Neural progenitor cell (in vitro differentiated cells): Measurements from ENCODE around the gene UGT1A10. TPM values are rescaled to one million over a fixed set of nuclear protein-coding genes. Genes with fewer than 3 reads are reported as not detected.

Experiments used
- DNase-seq: peaks from one replicate; pipeline ENCODE4 v3.0.0-alpha.2; 2016; ENCODE audit warnings: low spot score
- H2AFZ ChIP-seq: fragments of 200-600 bp; sonication (generic); replicated peaks from 2 replicates; pipeline ENCODE4 v1.6.1; 2016; ENCODE audit warnings: antibody characterized with exemption
- H3F3A ChIP-seq: fragments of 200-600 bp; sonication (generic); 2 replicates; pipeline ENCODE4 v1.6.1; 2016; ENCODE audit warnings: antibody characterized with exemption, low read depth
- H3K27ac ChIP-seq: fragments of 200-600 bp; sonication (generic); 2 replicates; pipeline ENCODE4 v1.5.1; 2016; ENCODE audit warnings: mild to moderate bottlenecking
- H3K27me3 ChIP-seq: fragments of 200-600 bp; sonication (generic); 2 replicates; pipeline ENCODE4 v1.6.1; 2016; ENCODE audit warnings: mild to moderate bottlenecking, moderate library complexity
- H3K36me3 ChIP-seq: fragments of 200-600 bp; sonication (generic); 2 replicates; pipeline ENCODE4 v1.5.1; 2016
- H3K4me1 ChIP-seq: fragments of 200-600 bp; sonication (generic); 2 replicates; pipeline ENCODE4 v1.6.1; 2016; ENCODE audit warnings: mixed run types
- H3K4me2 ChIP-seq: fragments of 200-600 bp; sonication (generic); 2 replicates; pipeline ENCODE4 v1.6.1; 2016
- H3K4me3 ChIP-seq: fragments of 200-600 bp; sonication (generic); 2 replicates; pipeline ENCODE4 v1.5.1; 2016
- H3K79me2 ChIP-seq: fragments of 200-600 bp; sonication (generic); 2 replicates; pipeline ENCODE4 v1.6.1; 2016; ENCODE audit warnings: low read depth
- H3K9ac ChIP-seq: fragments of 200-600 bp; sonication (generic); 2 replicates; pipeline ENCODE4 v1.6.1; 2016
- H3K9me3 ChIP-seq: fragments of 200-600 bp; sonication (generic); 2 replicates; pipeline ENCODE4 v1.5.1; 2016; ENCODE audit warnings: low read depth
- H4K20me1 ChIP-seq: fragments of 200-600 bp; sonication (generic); 2 replicates; pipeline ENCODE4 v1.6.1; 2016; ENCODE audit warnings: low read depth
- H3K27ac Mint-ChIP-seq: 3 replicates; pipeline ENCODE4 v1.8.0; 2021; ENCODE audit warnings: mixed read lengths
- H3K27me3 Mint-ChIP-seq: 2 replicates; pipeline ENCODE4 v1.8.0; 2022; ENCODE audit warnings: low read depth, mild to moderate bottlenecking, inconsistent platforms, moderate library complexity, mixed read lengths; ENCODE audit not compliant: insufficient read depth
- H3K36me3 Mint-ChIP-seq: 3 replicates; pipeline ENCODE4 v1.8.0; 2021; ENCODE audit warnings: mixed read lengths
- H3K4me1 Mint-ChIP-seq: 3 replicates; pipeline ENCODE4 v1.8.0; 2021; ENCODE audit warnings: mixed read lengths
- H3K4me3 Mint-ChIP-seq: 3 replicates; pipeline ENCODE4 v1.8.0; 2021; ENCODE audit warnings: mild to moderate bottlenecking, moderate library complexity, mixed read lengths
- H3K9me3 Mint-ChIP-seq: 3 replicates; pipeline ENCODE4 v1.8.0; 2020; ENCODE audit warnings: mixed read lengths
- EZH2 ChIP-seq: fragments of 200-600 bp; sonication (generic); IDR thresholded peaks from 2 replicates; pipeline ENCODE4 v1.6.1; 2017; ENCODE audit warnings: antibody characterized with exemption, mild to moderate bottlenecking, moderate library complexity
- EZH2phosphoT487 ChIP-seq: fragments of 200-600 bp; sonication (generic); IDR thresholded peaks from 2 replicates; pipeline ENCODE4 v1.6.1; 2017; ENCODE audit warnings: antibody characterized with exemption
- total RNA-seq: library from RNA; depleted of rRNA; stranded (reverse); fragments of >200 nt; gene quantifications from 2 replicates; pipeline ENCODE4 v1.2.3, GENCODE V29; 2015; ENCODE audit warnings: low replicate concordance
- TF ChIP-seq, protein P1 (sequence below): fragments of 200-600 bp; sonication (generic); IDR thresholded peaks from 2 replicates; pipeline ENCODE4 v1.5.1; 2017; ENCODE audit warnings: antibody characterized with exemption, mild to moderate bottlenecking

The UGT1A10 gene
- total RNA-seq, 1 donor from 2014 or later, result not detected

DNA sequence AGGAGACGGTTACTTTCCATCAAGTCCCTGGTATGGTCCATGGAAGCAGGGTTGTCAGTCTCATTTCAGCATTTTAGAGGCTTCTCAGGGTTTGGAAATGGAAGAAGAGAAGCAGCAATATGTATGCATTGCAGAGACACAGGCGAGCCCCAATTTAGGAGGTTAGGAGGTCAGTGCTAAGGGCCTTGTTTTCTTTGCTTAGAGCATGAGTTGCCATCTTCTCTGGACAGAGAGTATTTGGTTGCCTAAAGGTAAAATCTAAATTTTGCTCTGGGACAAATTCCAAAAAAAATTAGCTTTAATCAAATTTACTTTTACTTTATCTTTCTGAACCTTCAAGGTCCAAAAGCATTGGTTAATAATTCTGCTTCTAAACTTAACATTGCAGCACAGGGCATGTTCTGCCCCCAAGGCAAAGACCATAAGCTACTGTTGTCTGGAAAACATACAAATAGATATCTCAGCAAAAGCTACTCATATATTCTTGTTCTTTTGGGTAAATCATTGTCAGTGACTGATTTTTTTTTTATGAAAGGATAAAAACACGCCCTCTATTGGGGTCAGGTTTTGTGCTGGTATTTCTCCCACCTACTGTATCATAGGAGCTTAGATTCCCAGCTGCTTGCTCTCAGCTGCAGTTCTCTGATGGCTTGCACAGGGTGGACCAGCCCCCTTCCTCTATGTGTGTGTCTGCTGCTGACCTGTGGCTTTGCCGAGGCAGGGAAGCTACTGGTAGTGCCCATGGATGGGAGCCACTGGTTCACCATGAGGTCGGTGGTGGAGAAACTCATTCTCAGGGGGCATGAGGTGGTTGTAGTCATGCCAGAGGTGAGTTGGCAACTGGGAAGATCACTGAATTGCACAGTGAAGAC lies 35.3 kb downstream of the UGT1A10 start, which contains the start of gene UGT1A9:
Gene UGT1A9, plus strand, starts transcription at position 609 of the 872 bp plus-strand sequence. Its CDS starts 37 bp downstream, at position 646.
- Mint-ChIP-seq H3K4me1 (no peaks in the 10 kb centered on the region), H3K4me3 (no peak within 1 kb of the TSS), H3K9me3 (no peaks in the 10 kb centered on the region), H3K27me3 (peaks cover 2% of the 10 kb centered on the region), H3K27ac (no peak within 1 kb of the TSS), H3K36me3 (no peaks in the 10 kb centered on the region)
- DNase-seq, result no peak
- H3K9me3 ChIP-seq, result no peaks in the 10 kb centered on the region
- H3K4me1 ChIP-seq, result no peaks in the 10 kb centered on the region
- no peaks in the 10 kb centered on the region for H4K20me1 ChIP-seq
- no peaks in the 10 kb centered on the region for H3K36me3 ChIP-seq
- H3K27me3 ChIP-seq, result no peaks in the 10 kb centered on the region
- TF ChIP-seq, protein P1, sequence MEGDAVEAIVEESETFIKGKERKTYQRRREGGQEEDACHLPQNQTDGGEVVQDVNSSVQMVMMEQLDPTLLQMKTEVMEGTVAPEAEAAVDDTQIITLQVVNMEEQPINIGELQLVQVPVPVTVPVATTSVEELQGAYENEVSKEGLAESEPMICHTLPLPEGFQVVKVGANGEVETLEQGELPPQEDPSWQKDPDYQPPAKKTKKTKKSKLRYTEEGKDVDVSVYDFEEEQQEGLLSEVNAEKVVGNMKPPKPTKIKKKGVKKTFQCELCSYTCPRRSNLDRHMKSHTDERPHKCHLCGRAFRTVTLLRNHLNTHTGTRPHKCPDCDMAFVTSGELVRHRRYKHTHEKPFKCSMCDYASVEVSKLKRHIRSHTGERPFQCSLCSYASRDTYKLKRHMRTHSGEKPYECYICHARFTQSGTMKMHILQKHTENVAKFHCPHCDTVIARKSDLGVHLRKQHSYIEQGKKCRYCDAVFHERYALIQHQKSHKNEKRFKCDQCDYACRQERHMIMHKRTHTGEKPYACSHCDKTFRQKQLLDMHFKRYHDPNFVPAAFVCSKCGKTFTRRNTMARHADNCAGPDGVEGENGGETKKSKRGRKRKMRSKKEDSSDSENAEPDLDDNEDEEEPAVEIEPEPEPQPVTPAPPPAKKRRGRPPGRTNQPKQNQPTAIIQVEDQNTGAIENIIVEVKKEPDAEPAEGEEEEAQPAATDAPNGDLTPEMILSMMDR, result no peak
- TF ChIP-seq EZH2 (no peak), EZH2phosphoT487 (no peak)
- H3K4me3 ChIP-seq, result no peak within 1 kb of the TSS
- no peaks in the 10 kb centered on the region for H3F3A ChIP-seq
- no peak within 1 kb of the TSS for H3K27ac ChIP-seq
- no peak within 1 kb of the TSS for H2AFZ ChIP-seq
- H3K4me2 ChIP-seq, result no peak within 1 kb of the TSS
- no peak within 1 kb of the TSS for H3K9ac ChIP-seq
- H3K79me2 ChIP-seq, result no peaks in the 10 kb centered on the region

DNA sequence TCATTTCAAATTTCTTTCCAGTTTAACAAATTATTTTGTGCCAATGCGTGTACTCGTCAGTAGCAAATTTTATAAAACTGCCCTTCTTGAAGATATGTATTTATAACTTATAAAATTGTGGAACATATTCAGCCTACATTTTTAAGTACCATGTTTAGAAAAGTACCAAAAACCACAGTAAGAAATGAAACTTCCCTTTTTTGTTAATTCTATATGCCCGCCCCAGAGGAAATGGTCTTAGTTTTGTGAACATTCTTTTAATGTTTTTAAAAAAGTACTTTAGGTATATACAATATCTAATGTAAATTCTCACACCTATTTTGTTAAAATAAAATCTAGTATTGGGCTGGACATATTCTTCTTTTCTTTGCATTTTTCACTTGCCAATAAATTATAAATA lies 36.6 kb downstream of the UGT1A10 start:
- H3K27ac Mint-ChIP-seq, result no peak overlapping the region
- H3K4me3 Mint-ChIP-seq, result no peak overlapping the region
- Histone ChIP-seq H3K9ac (no peak overlapping the region), H2AFZ (no peak overlapping the region), H3K4me3 (no peak overlapping the region), H3F3A (no peaks in the 10 kb centered on the region), H3K27ac (no peak overlapping the region), H3K36me3 (no peaks in the 10 kb centered on the region), H3K27me3 (no peaks in the 10 kb centered on the region), H3K4me1 (no peaks in the 10 kb centered on the region), H3K9me3 (no peaks in the 10 kb centered on the region), H3K4me2 (no peak overlapping the region), H3K79me2 (no peaks in the 10 kb centered on the region), H4K20me1 (no peaks in the 10 kb centered on the region)
- peaks cover 2% of the 10 kb centered on the region for H3K27me3 Mint-ChIP-seq
- TF ChIP-seq, protein P1, result no peak
- no peak for TF ChIP-seq EZH2phosphoT487
- TF ChIP-seq EZH2, result no peak
- DNase-seq, result no peak
- H3K9me3 Mint-ChIP-seq, result no peaks in the 10 kb centered on the region
- no peaks in the 10 kb centered on the region for H3K36me3 Mint-ChIP-seq
- no peaks in the 10 kb centered on the region for H3K4me1 Mint-ChIP-seq

DNA sequence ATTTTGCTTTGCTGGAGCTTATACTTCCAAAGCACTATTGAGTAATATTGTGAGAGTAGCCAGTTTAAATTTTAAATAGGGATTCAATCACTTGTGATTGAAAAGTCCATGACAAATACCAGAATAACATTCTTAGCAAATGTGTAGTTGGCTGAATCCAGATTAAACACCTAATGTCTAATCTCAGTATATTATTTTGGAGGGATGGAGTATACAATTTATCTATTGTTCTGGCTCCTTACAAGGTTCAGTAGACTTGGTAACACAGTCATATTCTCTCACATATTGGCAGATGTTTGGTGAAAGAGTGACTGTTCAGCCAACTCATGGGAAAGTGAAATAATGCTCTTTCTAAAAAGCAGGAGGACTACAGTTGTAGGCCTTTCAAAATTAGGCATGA lies 37.6 kb downstream of the UGT1A10 start:
- Mint-ChIP-seq H3K9me3 (no peaks in the 10 kb centered on the region), H3K27me3 (peaks cover 2% of the 10 kb centered on the region), H3K27ac (no peak overlapping the region), H3K36me3 (no peaks in the 10 kb centered on the region), H3K4me3 (no peak overlapping the region), H3K4me1 (no peaks in the 10 kb centered on the region)
- Histone ChIP-seq H3K9me3 (no peaks in the 10 kb centered on the region), H3K4me3 (no peak overlapping the region), H3K4me1 (no peaks in the 10 kb centered on the region), H2AFZ (no peak overlapping the region), H3K9ac (no peak overlapping the region), H3K27ac (no peak overlapping the region), H3F3A (no peaks in the 10 kb centered on the region), H3K36me3 (no peaks in the 10 kb centered on the region), H4K20me1 (no peaks in the 10 kb centered on the region), H3K79me2 (no peaks in the 10 kb centered on the region), H3K4me2 (no peak overlapping the region), H3K27me3 (no peaks in the 10 kb centered on the region)
- TF ChIP-seq EZH2 (no peak), EZH2phosphoT487 (no peak)
- TF ChIP-seq, protein P1, result no peak
- DNase-seq, result no peak
